ENCODE data around the gene CFAP70.

DNA sequence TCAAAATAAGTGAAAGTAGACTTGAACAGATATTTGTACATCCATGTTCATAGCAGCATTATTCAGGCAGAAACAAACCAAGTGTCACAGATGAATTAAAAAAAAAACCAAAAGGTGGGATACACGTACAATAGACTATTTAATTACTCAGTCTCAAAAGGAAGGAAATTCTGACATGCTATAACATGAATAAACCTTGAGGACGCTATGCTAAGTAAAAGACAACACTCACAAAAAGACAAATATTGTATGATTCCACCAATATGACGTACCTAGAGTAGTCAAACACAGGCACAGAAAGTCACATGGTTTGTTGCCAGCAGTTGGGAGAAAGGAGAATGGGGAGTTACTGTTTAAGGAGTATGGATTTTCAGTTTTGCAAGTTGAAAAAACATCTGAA, 18.0 kb upstream of the CFAP70 start:
- TF ChIP-seq POLR2A (IDR thresholded peaks at IDR 0.05) (no peak), EP300 (IDR thresholded peaks at IDR 0.05; ENCODE audit: low read depth) (no peak)
- TF ChIP-seq, protein P1, sequence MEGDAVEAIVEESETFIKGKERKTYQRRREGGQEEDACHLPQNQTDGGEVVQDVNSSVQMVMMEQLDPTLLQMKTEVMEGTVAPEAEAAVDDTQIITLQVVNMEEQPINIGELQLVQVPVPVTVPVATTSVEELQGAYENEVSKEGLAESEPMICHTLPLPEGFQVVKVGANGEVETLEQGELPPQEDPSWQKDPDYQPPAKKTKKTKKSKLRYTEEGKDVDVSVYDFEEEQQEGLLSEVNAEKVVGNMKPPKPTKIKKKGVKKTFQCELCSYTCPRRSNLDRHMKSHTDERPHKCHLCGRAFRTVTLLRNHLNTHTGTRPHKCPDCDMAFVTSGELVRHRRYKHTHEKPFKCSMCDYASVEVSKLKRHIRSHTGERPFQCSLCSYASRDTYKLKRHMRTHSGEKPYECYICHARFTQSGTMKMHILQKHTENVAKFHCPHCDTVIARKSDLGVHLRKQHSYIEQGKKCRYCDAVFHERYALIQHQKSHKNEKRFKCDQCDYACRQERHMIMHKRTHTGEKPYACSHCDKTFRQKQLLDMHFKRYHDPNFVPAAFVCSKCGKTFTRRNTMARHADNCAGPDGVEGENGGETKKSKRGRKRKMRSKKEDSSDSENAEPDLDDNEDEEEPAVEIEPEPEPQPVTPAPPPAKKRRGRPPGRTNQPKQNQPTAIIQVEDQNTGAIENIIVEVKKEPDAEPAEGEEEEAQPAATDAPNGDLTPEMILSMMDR (IDR thresholded peaks at IDR 0.05) = no peak

Data from transverse colon (tissue), 3 donors.